ENCODE results near the gene ZBTB32.

The ZBTB32 gene

GRCh38 chr19:35712567-35713505 lies 8.5 kb downstream of the ZBTB32 start:
- TF ChIP-seq CTCF (IDR thresholded peaks at IDR 0.05; ENCODE audit: insufficient read depth, low read depth, low read length, missing control alignments) = no peak
- peak overlapping the region; percentile 90 for H3K4me3 ChIP-seq (ENCODE audit: low read depth, low read length)
- peak; percentile 89 for DNase-seq (ENCODE audit: low read depth)

- no peak for TF ChIP-seq CTCF (IDR thresholded peaks at IDR 0.05; ENCODE audit: insufficient read depth, low read depth, low read length, missing control alignments)
- DNase-seq (ENCODE audit: low read depth) = no peak
- H3K4me3 ChIP-seq (ENCODE audit: low read depth, low read length) = peak overlapping the region; percentile 90
Observed at GRCh38 chr19:35713506-35713850, 9.1 kb downstream of the ZBTB32 start.

- no peak for TF ChIP-seq CTCF (IDR thresholded peaks at IDR 0.05; ENCODE audit: insufficient read depth, low read depth, low read length, missing control alignments)
- no peak for DNase-seq (ENCODE audit: low read depth)
- peak overlapping the region; percentile 90 for H3K4me3 ChIP-seq (ENCODE audit: low read depth, low read length)
Observed at GRCh38 chr19:35713904-35714495, 9.6 kb downstream of the ZBTB32 start.

GRCh38 chr19:35714601-35715354 lies 10.4 kb downstream of the ZBTB32 start:
- DNase-seq (ENCODE audit: low read depth) = peak; percentile 69
- peak; percentile 52 for TF ChIP-seq CTCF (IDR thresholded peaks at IDR 0.05; ENCODE audit: insufficient read depth, low read depth, low read length, missing control alignments)
- peak overlapping the region; percentile 90 for H3K4me3 ChIP-seq (ENCODE audit: low read depth, low read length)

- H3K4me3 ChIP-seq (ENCODE audit: low read depth, low read length) = peak overlapping the region; percentile 90
Observed at GRCh38 chr19:35715355-35715809, 11.0 kb downstream of the ZBTB32 start.

More at GRCh38 chr19:35715355-35715809, 11.0 kb downstream of the ZBTB32 start:
- TF ChIP-seq CTCF (IDR thresholded peaks at IDR 0.05; ENCODE audit: insufficient read depth, low read depth, low read length, missing control alignments) = no peak
- DNase-seq (ENCODE audit: low read depth) = no peak
